Large intestine (tissue), 3 donors: ENCODE results near the gene NLRP12. TPM values are rescaled to one million over a fixed set of nuclear protein-coding genes. Genes with fewer than 3 reads are reported as not detected.
"Not testable (repeated sequence)": the region's sequence is repeated elsewhere in the genome, so short reads cannot be mapped to it uniquely, and the experiment has no call there.

ENCODE experiments used
- DNase-seq, 2 donors: peaks; one replicate each; pipeline versions ENCODE4 v3.0.0 to v3.0.0-alpha.2; 2013
- H3K27ac ChIP-seq: one replicate; pipeline ENCODE4 v1.5.1; 2013; ENCODE audit warnings: low read length
- H3K27me3 ChIP-seq: 2 replicates; pipeline ENCODE4 v1.6.1; 2013; ENCODE audit warnings: low read length; ENCODE audit not compliant: control insufficient read depth, insufficient read depth
- H3K36me3 ChIP-seq: 2 replicates; pipeline ENCODE4 v1.6.1; 2013; ENCODE audit warnings: low read length; ENCODE audit not compliant: control insufficient read depth, insufficient read depth
- H3K4me1 ChIP-seq: one replicate; pipeline ENCODE4 v1.6.1; 2013; ENCODE audit warnings: low read length; ENCODE audit not compliant: control insufficient read depth, insufficient read depth
- H3K4me3 ChIP-seq: one replicate; pipeline ENCODE4 v1.5.1; 2013; ENCODE audit warnings: low read length
- H3K9me3 ChIP-seq: one replicate; pipeline ENCODE4 v1.6.1; 2013; ENCODE audit warnings: mild to moderate bottlenecking, low read depth, low read length, moderate library complexity; ENCODE audit not compliant: control insufficient read depth
- WGBS: methylation state at CpG from one replicate; pipeline ENCODE4 v1.1.5; 2013; ENCODE audit warnings: low lambda C conversion rate; ENCODE audit not compliant: insufficient coverage; 5-methylcytosine and 5-hydroxymethylcytosine counted together
- polyA plus RNA-seq: library from polyadenylated mRNA; unstranded; fragments of 120-200 nt; gene quantifications from one replicate; pipeline ENCODE4 v1.2.1, GENCODE V29; 2013

The NLRP12 gene
- polyA plus RNA-seq, 1 donor = 0.03 TPM

GRCh38 chr19:53866865-53867224, 42.7 kb upstream of the NLRP12 start:
- peak in 1 of 2 donors; percentile 39 for DNase-seq
- no peaks in the 10 kb centered on the region for H3K36me3 ChIP-seq
- no peaks in the 10 kb centered on the region for H3K27me3 ChIP-seq
- peaks cover 42% of the 10 kb centered on the region for H3K4me1 ChIP-seq
- peak overlapping the region; percentile 91 for H3K27ac ChIP-seq
- no peaks in the 10 kb centered on the region for H3K9me3 ChIP-seq
- peak overlapping the region; percentile 35 for H3K4me3 ChIP-seq
- no CpG with 5 or more reads among the region's 14 CpGs for WGBS

- no CpG with 5 or more reads among the region's 50 CpGs for WGBS
- H3K4me1 ChIP-seq = peaks cover 42% of the 10 kb centered on the region
- no peaks in the 10 kb centered on the region for H3K36me3 ChIP-seq
- DNase-seq = peak; percentile 54 to 77
- peak overlapping the region; percentile 35 for H3K4me3 ChIP-seq
- H3K27me3 ChIP-seq = no peaks in the 10 kb centered on the region
- no peaks in the 10 kb centered on the region for H3K9me3 ChIP-seq
- peak overlapping the region; percentile 91 for H3K27ac ChIP-seq
Measured at GRCh38 chr19:53865918-53866864, 42.1 kb upstream of the NLRP12 start.

- WGBS = no CpG with 5 or more reads among the region's 9 CpGs
- Histone ChIP-seq H3K27me3 (no peaks in the 10 kb centered on the region), H3K4me3 (peak overlapping the region; percentile 35), H3K9me3 (no peaks in the 10 kb centered on the region), H3K27ac (peak overlapping the region; percentile 91), H3K4me1 (peaks cover 40% of the 10 kb centered on the region), H3K36me3 (no peaks in the 10 kb centered on the region)
- DNase-seq = no peak
Measured at GRCh38 chr19:53865523-53865917, 41.4 kb upstream of the NLRP12 start.

- peak in 1 of 2 donors; percentile 74 for DNase-seq
- H3K4me1 ChIP-seq = peaks cover 37% of the 10 kb centered on the region
- H3K27ac ChIP-seq = peak overlapping the region; percentile 32
- WGBS = no CpG with 5 or more reads among the region's 6 CpGs
- no peak overlapping the region for H3K4me3 ChIP-seq
- no peaks in the 10 kb centered on the region for H3K27me3 ChIP-seq
- H3K36me3 ChIP-seq = no peaks in the 10 kb centered on the region
- no peaks in the 10 kb centered on the region for H3K9me3 ChIP-seq
Measured at GRCh38 chr19:53864308-53864836, 40.3 kb upstream of the NLRP12 start.

GRCh38 chr19:53853707-53854106, 29.6 kb upstream of the NLRP12 start:
- WGBS = no CpG with 5 or more reads among the region's 2 CpGs
- no peaks in the 10 kb centered on the region for H3K27me3 ChIP-seq
- H3K4me3 ChIP-seq = no peak overlapping the region
- DNase-seq = no peak
- no peaks in the 10 kb centered on the region for H3K4me1 ChIP-seq
- H3K27ac ChIP-seq = no peak overlapping the region
- no peaks in the 10 kb centered on the region for H3K36me3 ChIP-seq
- no peaks in the 10 kb centered on the region for H3K9me3 ChIP-seq

GRCh38 chr19:53849237-53849676, 25.1 kb upstream of the NLRP12 start:
- Histone ChIP-seq H3K27me3 (no peaks in the 10 kb centered on the region), H3K4me1 (no peaks in the 10 kb centered on the region), H3K4me3 (no peak overlapping the region), H3K36me3 (no peaks in the 10 kb centered on the region), H3K27ac (no peak overlapping the region), H3K9me3 (no peaks in the 10 kb centered on the region)
- WGBS = no CpG with 5 or more reads among the region's 11 CpGs
- no peak for DNase-seq

GRCh38 chr19:53847555-53847954, 23.4 kb upstream of the NLRP12 start:
- Histone ChIP-seq H3K9me3 (no peaks in the 10 kb centered on the region), H3K36me3 (no peaks in the 10 kb centered on the region), H3K27ac (no peak overlapping the region), H3K27me3 (no peaks in the 10 kb centered on the region), H3K4me1 (no peaks in the 10 kb centered on the region), H3K4me3 (no peak overlapping the region)
- no peak for DNase-seq
- WGBS = 68% methylated on average over 4 of the region's 8 CpGs

- H3K9me3 ChIP-seq = no peaks in the 10 kb centered on the region
- no peaks in the 10 kb centered on the region for H3K4me1 ChIP-seq
- no CpG with 5 or more reads among the region's 9 CpGs for WGBS
- no peak for DNase-seq
- H3K27ac ChIP-seq = no peak overlapping the region
- H3K4me3 ChIP-seq = no peak overlapping the region
- H3K36me3 ChIP-seq = no peaks in the 10 kb centered on the region
- H3K27me3 ChIP-seq = no peaks in the 10 kb centered on the region
Measured at GRCh38 chr19:53844849-53845246, 20.7 kb upstream of the NLRP12 start.

- DNase-seq, H3K4me1 ChIP-seq: not testable (repeated sequence)
- no CpG with 5 or more reads among the region's 4 CpGs for WGBS
Measured at GRCh38 chr19:53840914-53841313, 16.8 kb upstream of the NLRP12 start.

GRCh38 chr19:53840241-53840640, 16.1 kb upstream of the NLRP12 start:
- H3K27ac ChIP-seq, DNase-seq, H3K36me3 ChIP-seq, H3K4me3 ChIP-seq, H3K27me3 ChIP-seq, H3K9me3 ChIP-seq, H3K4me1 ChIP-seq: not testable (repeated sequence)
- WGBS = 85% methylated on average over 1 of the region's 12 CpGs

More at GRCh38 chr19:53840914-53841313, 16.8 kb upstream of the NLRP12 start:
- not testable (repeated sequence) for H3K27ac ChIP-seq, H3K36me3 ChIP-seq, H3K4me3 ChIP-seq, H3K9me3 ChIP-seq, H3K27me3 ChIP-seq
